OCI-LY7 (cell line): Measurements from ENCODE around the gene EBF3.

Experiments used
- EZH2phosphoT487 ChIP-seq: fragments of 200-600 bp; sonication (generic); IDR thresholded peaks from 2 replicates; pipeline ENCODE4 v1.6.1; 2018; ENCODE audit warnings: low read depth, borderline replicate concordance, mild to moderate bottlenecking, mixed run types, antibody characterized with exemption, low read length, moderate library complexity, mixed read lengths
- TF ChIP-seq, protein P1 (sequence below): fragments of 200-600 bp; sonication (generic); conservative IDR thresholded peaks from 2 replicates; pipeline ENCODE4 v1.5.1; 2014; ENCODE audit warnings: mild to moderate bottlenecking, antibody characterized with exemption, low read length, moderate library complexity, mixed read lengths

DNA sequence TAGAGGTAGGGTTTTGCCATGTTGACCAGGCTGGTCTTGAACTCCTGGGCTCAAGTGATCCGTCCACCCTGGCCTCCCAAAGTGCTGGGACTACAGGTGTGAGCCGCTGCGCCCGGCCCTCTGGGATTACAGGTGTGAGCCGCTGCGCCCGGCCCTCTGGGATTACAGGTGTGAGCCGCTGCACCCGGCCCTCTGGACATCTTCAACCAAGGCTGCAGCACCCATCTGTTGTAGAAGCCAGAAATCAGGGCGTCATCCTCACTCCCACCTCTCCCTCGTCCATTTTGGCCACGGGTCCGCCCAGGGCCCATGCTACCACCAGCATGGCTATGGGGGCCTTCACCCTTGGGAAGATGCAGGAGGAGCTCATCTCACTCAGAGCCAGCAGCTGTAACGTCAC is 38.5 kb upstream of the EBF3 start:
- TF ChIP-seq, protein P1, sequence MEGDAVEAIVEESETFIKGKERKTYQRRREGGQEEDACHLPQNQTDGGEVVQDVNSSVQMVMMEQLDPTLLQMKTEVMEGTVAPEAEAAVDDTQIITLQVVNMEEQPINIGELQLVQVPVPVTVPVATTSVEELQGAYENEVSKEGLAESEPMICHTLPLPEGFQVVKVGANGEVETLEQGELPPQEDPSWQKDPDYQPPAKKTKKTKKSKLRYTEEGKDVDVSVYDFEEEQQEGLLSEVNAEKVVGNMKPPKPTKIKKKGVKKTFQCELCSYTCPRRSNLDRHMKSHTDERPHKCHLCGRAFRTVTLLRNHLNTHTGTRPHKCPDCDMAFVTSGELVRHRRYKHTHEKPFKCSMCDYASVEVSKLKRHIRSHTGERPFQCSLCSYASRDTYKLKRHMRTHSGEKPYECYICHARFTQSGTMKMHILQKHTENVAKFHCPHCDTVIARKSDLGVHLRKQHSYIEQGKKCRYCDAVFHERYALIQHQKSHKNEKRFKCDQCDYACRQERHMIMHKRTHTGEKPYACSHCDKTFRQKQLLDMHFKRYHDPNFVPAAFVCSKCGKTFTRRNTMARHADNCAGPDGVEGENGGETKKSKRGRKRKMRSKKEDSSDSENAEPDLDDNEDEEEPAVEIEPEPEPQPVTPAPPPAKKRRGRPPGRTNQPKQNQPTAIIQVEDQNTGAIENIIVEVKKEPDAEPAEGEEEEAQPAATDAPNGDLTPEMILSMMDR: no peak
- TF ChIP-seq EZH2phosphoT487: no peak
